NCI-H128 (cell line): ENCODE measurements around the gene IDH3B.

Source experiments
- DNase-seq: peaks from one replicate; lab custom pipeline; 2025; ENCODE audit not compliant: unreplicated experiment; lab: John Stamatoyannopoulos, UW

IDH3B gene

DNA sequence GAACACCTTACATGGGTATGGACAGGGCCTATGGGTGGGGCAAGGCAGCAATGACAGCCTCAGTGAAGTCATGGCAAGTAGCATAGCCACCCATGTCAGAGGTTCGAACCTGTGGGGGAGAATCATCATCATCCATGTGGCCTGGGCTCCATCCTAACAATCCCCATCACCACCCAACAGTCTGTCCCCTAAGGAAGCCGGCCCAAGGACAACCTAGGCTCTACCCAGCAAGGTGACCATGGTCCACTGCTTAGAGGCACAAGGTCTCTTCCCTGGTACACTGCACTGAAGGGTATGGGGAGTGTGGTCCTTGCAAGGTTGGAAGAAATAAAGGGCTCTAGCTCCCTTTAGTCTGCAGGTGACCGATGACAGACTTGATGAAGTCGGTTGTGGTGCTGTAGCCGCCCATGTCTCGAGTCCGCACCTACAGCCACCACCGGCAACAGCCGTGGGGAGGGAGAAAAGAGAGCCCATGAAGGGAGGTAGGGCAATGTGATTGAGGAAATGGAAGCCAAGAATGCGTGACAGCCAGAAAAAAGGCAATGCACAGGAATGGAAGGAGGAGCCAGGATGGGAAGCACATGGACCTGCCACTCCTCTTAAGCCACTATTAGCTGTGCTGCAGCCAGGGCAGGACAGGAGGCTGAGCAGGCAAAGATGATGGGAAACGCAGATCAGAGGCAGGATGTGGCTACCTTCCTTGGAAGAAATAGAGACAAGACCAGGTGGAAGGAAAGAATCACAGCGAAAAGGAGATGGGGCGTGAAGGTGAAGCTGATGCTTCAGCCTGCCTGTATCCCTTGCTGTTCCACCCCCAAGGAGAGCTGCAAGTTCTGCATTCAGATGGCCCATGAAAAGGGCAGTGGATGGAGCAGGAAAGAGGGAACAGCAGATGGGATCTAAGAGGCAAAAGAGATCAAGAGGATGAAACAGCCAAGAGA, 5.3 kb downstream of the IDH3B start:
- no peak for DNase-seq

GRCh38 chr20:2657674-2658073, 6.3 kb downstream of the IDH3B start:
- DNase-seq, result no peak

GRCh38 chr20:2657241-2657640, 6.8 kb downstream of the IDH3B start:
- no peak for DNase-seq

GRCh38 chr20:2656471-2657117, 7.4 kb downstream of the IDH3B start:
- no peak for DNase-seq

DNA sequence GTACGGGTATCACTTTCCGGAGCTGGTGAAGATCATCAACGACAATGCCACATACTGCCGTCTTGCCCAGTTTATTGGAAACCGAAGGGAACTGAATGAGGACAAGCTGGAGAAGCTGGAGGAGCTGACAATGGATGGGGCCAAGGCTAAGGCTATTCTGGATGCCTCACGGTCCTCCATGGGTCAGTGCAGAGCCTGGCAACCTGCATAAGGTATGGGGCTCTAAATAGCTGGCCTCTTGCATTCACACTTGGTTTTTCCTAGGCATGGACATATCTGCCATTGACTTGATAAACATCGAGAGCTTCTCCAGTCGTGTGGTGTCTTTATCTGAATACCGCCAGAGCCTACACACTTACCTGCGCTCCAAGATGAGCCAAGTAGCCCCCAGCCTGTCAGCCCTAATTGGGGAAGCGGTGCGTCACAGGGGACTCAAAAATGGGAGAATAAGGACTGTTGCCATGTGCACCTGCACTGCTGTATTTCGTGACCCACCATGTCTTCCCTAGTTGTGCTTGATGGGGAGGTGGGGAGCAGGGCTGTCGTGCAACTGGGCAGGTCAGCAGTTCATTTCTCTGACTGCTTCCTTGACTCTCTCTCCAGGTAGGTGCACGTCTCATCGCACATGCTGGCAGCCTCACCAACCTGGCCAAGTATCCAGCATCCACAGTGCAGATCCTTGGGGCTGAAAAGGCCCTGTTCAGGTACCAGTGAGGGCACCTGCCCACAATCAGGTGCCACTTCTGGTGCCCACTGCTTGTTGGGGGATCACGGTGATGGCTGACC, 8.5 kb downstream of the IDH3B start:
- DNase-seq, result no peak

DNA sequence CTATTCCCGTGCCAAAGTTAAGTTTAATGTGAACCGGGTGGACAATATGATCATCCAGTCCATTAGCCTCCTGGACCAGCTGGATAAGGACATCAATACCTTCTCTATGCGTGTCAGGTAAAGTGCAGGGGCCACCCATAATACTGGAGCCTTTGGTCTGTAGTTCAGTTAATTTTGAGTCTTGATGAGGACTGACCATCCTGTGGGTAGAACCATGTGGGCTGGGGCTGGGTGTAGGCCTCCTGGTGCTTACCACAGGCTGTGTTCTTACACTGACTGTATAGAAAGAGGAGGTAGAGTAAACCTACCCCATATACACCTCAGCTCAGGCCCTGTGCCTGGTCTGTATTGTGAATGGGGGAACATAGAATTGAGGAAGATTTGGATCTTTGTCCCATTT, 9.2 kb downstream of the IDH3B start:
- no peak for DNase-seq

DNA sequence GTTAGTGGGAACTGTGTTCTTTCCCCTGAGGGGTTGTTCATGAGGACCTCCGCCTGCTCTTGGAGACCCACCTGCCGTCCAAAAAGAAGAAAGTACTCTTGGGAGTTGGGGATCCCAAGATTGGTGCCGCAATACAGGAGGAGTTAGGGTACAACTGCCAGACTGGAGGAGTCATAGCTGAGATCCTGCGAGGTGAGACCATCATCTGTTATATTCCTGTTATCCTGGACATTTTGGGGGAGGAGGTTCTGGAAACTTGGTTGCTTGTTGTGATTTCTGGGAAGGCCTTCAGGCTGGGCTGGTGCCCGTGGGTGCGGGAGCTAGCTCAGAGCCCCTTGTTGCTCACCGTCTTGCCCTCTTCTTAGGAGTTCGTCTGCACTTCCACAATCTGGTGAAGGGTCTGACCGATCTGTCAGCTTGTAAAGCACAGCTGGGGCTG, 9.6 kb downstream of the IDH3B start:
- DNase-seq, result no peak

- no peak for DNase-seq
These were observed 10.2 kb downstream of the IDH3B start for GRCh38 chr20:2653556-2654383.

DNA sequence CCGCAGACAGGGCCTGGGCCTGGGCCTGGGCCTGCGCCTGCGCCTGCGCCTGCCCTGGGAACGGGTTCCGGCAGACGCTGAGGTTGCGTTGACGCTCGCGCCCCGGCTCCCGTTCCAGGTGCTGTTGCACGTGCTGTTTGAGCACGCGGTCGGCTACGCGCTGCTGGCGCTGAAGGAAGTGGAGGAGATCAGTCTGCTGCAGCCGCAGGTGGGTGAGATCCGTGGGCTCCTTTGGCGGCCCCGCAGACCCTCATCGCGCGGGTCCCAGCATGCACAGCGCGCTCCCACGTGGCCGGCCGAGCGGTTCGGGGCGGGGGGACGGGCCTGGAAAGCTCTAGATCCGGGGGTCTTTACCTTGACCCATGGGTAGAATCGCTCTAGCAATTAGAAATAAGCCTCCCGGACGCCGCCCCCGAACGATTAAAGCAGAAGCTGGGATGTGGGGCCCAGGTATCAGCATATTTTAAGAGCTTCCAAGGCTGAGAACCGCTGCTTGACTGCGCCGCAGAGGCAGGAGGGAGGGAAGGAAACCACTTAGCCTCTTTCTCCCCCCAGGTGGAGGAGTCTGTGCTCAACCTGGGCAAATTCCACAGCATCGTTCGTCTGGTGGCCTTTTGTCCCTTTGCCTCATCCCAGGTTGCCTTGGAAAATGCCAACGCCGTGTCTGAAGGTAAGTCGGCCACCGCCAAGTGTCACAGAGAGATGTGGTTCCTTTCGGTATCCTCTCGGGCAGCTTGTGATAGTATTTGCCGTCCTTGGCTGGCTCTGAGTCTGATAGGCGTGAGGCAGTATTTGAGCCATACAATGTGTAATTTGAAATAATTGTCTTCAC, 11.1 kb downstream of the IDH3B start:
- DNase-seq, result no peak

DNA sequence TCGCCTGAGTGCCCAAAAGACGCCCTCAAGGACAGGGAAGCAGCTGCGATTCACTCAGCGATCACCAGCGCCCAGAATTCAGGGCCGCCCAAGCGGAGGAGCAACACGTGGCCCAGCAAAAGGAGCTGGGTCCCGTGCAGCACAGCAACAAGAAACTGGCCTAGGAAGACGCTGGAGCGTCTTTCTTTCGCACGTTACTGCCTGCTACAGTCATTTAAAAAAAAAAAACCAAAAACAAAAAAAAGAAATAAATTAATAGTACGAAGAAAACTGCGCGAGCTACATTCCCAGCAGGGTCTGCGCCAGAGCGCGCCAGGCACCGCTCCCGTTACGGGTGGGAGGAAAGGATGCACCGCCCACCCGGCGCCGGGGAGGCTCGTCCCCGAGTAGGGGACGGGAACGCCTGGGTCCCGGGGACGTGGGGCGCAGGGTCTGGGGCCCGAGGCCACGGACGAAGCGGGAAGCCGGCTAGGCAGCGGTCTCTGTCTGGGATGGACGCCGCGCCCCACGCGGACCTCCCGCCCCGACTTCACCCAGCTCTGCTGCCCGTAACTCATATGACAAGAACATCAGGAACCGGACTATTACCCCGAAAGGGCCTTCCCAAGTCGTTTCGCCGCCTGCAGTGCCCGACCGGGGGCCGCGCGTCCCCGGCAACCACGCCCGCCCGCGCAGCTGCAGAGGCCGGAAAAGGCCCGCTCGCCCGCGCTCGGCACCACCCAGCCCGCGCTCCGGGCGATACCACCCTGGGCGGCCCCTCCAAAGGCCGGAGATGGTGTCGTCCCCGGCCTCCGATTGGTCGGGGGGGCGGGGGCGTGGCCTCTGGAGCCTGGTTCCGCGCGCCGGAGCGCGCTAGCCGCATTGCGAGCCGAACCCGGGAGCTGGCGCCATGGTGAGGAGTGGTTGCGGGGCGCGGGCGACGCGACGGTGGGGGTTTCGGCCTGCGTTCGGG, 12.0 kb downstream of the IDH3B start, which contains the start of gene NOP56:
TSS of gene NOP56 (plus strand) at position 861 of the 952 bp plus-strand sequence. CDS start at position 890, 29 bp downstream.
- DNase-seq, result peak; percentile 90

- no peak for DNase-seq
These were observed 20.3 kb downstream of the IDH3B start for GRCh38 chr20:2643708-2644107.

DNA sequence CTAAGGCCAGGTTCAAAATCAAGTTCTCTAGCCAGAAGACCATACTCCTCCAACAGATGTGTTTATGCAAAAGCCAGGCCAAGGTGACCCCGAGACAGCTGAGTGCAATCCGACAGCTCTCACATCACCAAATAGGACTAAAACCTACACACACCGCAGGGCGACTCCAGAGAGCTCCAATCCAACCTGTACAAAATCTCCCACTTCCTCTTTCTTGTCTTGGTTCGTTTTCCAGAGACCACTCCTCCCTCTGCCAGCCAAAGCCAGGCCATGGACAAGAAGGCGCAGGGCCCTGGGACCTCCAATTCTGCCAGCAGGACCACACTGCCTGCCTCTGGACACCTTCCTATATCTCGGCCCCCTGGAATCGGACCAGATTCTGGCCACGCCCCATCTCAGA, 23.1 kb downstream of the IDH3B start:
- DNase-seq, result no peak

DNA sequence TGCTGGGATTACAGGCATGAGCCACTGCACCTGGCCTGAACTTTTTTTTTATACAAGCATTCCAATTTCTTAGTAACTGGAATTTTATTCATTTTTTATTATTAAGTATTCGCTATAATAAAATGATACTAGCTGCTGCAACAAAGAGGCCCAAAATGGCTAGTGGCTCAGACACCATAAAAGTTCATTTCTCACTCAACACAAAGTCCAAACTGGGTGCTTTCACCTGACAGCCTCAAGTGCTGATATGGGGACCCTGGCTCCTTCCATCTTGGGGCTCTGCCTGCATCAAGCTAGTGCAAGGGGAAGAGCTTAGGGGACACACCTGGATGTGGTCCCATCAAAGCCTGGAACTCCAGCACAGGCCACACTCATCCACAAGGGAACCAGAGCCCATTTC, 23.8 kb downstream of the IDH3B start:
- DNase-seq, result no peak

DNA sequence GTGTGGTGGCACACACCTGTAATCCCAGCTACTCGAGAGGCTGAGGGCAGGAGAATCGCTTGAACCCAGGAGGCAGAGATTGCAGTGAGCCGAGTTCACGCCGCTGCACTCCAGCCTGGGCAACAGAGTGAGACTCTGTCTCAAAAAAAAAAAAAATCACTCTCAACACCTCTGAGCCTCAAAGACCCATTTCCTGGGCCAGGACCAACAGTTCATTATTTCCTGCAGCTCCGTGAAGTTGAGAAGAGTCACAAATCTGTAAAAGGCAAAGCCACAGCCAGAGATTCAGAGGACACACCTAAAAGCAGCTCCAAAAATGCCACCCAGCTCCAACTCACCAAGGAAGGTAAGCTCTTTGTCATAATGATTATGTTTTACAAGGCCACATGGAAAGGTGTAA, 26.8 kb downstream of the IDH3B start:
- DNase-seq, result no peak

DNA sequence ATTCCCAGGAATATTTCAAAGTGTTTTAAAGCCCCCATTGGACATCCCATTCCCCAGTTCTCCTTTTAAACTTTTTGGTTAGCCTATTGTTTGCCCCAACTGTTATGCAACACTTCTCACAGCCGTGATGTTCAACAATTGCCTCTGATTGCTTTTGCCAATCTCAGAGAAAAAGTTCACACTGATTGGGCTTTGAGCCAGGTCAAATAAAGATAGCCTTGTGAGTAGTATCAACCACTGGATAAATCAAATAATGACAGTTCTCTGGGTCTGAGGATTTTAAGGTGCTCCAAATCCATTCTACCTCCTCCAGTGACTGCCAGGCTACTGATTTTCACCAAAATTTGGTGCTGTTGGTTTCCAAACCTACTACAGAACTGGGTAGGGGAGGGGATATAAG, 30.6 kb downstream of the IDH3B start:
- no peak for DNase-seq

DNA sequence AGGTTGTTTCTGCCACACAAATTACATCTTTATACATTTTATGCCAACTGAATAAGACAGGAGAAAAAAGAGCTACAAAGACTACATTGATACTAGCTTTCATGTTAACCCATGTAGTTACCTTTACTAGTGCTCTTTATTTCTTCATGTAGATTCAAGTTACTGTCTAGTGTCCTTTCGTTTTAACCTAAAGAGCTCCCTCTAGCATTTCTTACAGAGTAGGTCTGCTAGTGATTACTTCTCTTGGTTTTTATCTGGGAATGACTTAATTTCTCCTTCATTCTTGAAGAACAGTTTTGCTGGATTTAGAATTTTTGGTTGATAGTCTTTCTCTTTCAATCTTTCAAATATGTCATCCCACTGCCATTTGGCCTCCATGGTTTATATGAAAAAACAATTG, 32.8 kb downstream of the IDH3B start:
- no peak for DNase-seq

DNA sequence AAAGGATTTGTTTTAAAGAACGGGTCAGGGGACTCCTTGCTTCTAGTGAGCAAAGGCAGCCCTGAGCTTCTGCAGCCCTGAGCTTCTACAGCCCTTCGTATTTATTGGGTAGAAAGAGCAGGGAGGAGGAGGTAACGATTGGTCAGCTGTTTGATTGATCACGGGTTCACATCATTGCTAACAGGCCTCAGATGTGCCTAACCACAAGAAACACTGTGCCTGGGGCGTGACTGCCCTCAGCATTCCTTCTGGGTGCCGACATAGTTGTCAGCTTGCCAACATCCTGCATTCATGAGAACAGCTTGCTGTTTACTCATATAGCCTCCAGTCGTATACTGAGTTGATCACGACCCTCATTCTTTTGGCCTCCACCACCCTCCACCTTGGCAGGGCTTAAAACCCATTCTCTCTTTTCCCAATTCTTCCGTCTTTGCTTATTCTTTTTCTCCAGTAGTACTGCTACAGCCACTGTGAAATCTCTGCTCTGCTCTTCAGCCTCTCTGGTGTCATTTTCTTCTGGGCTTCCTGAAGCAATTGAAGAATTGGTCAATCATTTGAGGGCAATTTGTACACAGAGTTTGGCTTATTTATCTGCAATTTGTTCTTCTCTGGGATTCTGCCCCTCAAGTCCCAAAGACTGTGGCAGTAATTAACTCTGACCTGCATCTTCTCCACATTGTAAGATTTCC, 37.0 kb downstream of the IDH3B start:
- no peak for DNase-seq

DNA sequence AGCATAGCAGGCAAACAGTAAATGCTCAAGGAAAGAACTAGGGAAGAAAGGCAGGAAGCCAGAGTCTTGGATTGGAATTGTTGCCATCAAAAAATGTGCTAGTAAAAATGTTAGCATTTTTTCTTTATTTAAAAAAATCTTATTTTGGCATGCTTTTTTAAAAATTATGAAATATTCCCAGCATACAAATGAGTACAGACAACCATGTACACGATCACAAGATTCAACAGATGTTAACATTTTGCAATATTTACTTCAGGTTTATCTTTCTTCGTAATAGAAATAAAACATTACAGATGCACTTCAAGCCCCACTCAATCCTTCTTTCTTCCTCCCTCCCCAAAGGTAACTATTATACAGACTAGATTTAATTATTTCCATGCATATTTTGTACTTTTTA, 39.0 kb downstream of the IDH3B start:
- DNase-seq, result no peak
